Medulla oblongata (tissue), 1 donor: Measurements from ENCODE around the gene SPRY2.
"Not testable (repeated sequence)": the region's sequence is repeated elsewhere in the genome, so short reads cannot be mapped to it uniquely, and the experiment has no call there.

Experiments used
- DNase-seq: peaks from one replicate; pipeline ENCODE4 v3.0.0-alpha.2; 2015; ENCODE audit errors: extremely low spot score

The SPRY2 gene

GRCh38 chr13:80341101-80341755 is at the start of gene SPRY2:
Gene SPRY2 (minus strand): TSS chr13:80341126. CDS start chr13:80337705, 3,421 bp downstream.
- DNase-seq, result peak; percentile 97

GRCh38 chr13:80390338-80390737 is 49.4 kb upstream of the SPRY2 start:
- no peak for DNase-seq

- DNase-seq, result no peak
These were observed 48.4 kb upstream of the SPRY2 start for GRCh38 chr13:80389073-80390038.

GRCh38 chr13:80388506-80388905 is 47.6 kb upstream of the SPRY2 start:
- DNase-seq, result no peak

GRCh38 chr13:80386592-80386991 is 45.7 kb upstream of the SPRY2 start:
- no peak for DNase-seq

- no peak for DNase-seq
These were observed 45.1 kb upstream of the SPRY2 start for GRCh38 chr13:80386002-80386401.

GRCh38 chr13:80382576-80382975 is 41.6 kb upstream of the SPRY2 start:
- no peak for DNase-seq

- no peak for DNase-seq
These were observed 38.3 kb upstream of the SPRY2 start for GRCh38 chr13:80379245-80379644.

- DNase-seq, result no peak
These were observed 35.6 kb upstream of the SPRY2 start for GRCh38 chr13:80376554-80376953.

GRCh38 chr13:80374901-80375300 is 34.0 kb upstream of the SPRY2 start:
- DNase-seq, result no peak

GRCh38 chr13:80374444-80374843 is 33.5 kb upstream of the SPRY2 start:
- DNase-seq, result no peak

GRCh38 chr13:80371840-80372509 is 31.0 kb upstream of the SPRY2 start:
- DNase-seq, result no peak

- DNase-seq, result no peak
These were observed 26.5 kb upstream of the SPRY2 start for GRCh38 chr13:80367473-80367872.

GRCh38 chr13:80363890-80364503 is 23.1 kb upstream of the SPRY2 start:
- peak; percentile 62 for DNase-seq

GRCh38 chr13:80362481-80362880 is 21.6 kb upstream of the SPRY2 start:
- DNase-seq, result no peak

GRCh38 chr13:80361883-80362327 is 21.0 kb upstream of the SPRY2 start:
- DNase-seq, result peak; percentile 76

GRCh38 chr13:80361298-80361697 is 20.4 kb upstream of the SPRY2 start:
- no peak for DNase-seq

GRCh38 chr13:80360453-80360800 is 19.5 kb upstream of the SPRY2 start:
- DNase-seq, result no peak

- no peak for DNase-seq
These were observed 19.0 kb upstream of the SPRY2 start for GRCh38 chr13:80359778-80360452.

GRCh38 chr13:80359414-80359777 is 18.5 kb upstream of the SPRY2 start:
- no peak for DNase-seq

GRCh38 chr13:80355496-80356094 is 14.7 kb upstream of the SPRY2 start:
- not testable (repeated sequence) for DNase-seq
